SK-N-MC (cell line): ENCODE results near the gene BHLHA15.

Experiments
- EZH2 ChIP-seq: fragments of 200-600 bp; sonication (generic); IDR thresholded peaks from one replicate; pipeline ENCODE4 v1.6.1; 2017; ENCODE audit warnings: antibody characterized with exemption
- POLR2AphosphoS5 ChIP-seq: IDR thresholded peaks from 2 replicates; pipeline ENCODE4 v1.6.1; 2012; ENCODE audit warnings: mild to moderate bottlenecking, low read depth, low read length, borderline replicate concordance

DNA sequence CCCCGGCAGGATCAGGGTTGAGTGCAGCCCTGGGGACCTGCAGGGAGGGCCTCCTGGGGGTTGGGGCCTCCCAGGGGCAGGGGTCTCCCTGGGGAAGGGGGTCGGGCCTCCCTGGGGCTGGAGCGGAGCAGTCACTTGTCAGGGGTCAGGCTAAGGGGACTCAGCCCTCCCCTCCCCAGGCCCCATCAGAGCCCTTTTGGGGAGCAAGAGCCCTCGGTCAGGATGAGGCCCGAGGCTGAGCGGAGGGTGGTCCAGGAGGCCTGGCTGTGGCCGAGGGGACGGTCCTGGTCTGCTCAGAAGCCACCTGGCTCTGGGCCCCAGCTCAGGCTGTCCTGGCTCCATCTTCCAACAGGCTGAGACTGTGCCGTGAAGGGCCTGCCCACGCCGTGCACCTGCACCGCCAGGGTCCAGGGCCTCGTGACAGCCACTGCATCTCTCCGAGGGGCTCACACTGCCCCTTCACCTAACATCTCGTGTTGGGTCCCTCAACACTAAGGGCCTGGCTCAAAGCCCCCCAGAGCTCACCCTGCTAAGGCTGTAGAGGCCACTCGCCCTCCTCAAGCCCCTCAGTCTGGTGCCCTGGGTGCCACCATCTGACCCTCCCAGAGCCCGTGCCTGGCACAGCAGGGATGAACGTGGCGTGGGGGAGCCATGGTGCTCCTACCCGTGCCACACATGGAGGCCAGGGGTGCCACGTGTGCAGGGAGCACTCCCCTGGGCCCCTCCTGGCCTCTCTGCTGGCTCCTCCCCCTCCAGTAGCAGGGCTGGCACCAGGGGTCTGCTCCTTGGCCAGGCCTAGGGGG, 12.9 kb downstream of the BHLHA15 start:
- TF ChIP-seq POLR2AphosphoS5 (no peak), EZH2 (no peak)
